Measurements from ENCODE around the gene CST7. TPM values are rescaled to one million over a fixed set of nuclear protein-coding genes. Genes with fewer than 3 reads are reported as not detected.

CST7 gene
- total RNA-seq, 1 experiment from 2014 or later: not detected

GRCh38 chr20:24909861-24910260 lies 39.2 kb upstream of the CST7 start:
- peaks cover 23 to 29% of the 10 kb centered on the region in 2 experiments for H3K9me3 Mint-ChIP-seq
- peaks cover 2% of the 10 kb centered on the region for H3K27me3 Mint-ChIP-seq (ENCODE audit: low read depth)
- H3K14ac ChIP-seq (ENCODE audit: insufficient read depth, low read length): no peak overlapping the region
- H3K27ac Mint-ChIP-seq: no peak overlapping the region
- H3K36me3 Mint-ChIP-seq (ENCODE audit: insufficient read depth in 1 of 3, low read depth in 3 of 3): peaks cover 3 to 5% (median 4%) of the 10 kb centered on the region in 3 experiments; a peak in 3 of 7 replicates
- H3K9ac ChIP-seq (ENCODE audit: extremely low read depth, insufficient read length, low read length): no peak overlapping the region
- H3K23me2 ChIP-seq (ENCODE audit: insufficient read length, low read depth, low read length, poor library complexity, severe bottlenecking): no peaks in the 10 kb centered on the region
- no CpG with 5 or more reads among the region's 4 CpGs for WGBS (ENCODE audit: extremely low coverage, insufficient read length, low lambda C conversion rate)
- no peak overlapping the region for H2BK20ac ChIP-seq (ENCODE audit: low read depth, low read length, poor library complexity, severe bottlenecking)
- no peak overlapping the region for H2BK120ac ChIP-seq (ENCODE audit: low read depth, low read length, poor library complexity, severe bottlenecking)
- no peaks in the 10 kb centered on the region for H3K27me3 ChIP-seq (ENCODE audit: insufficient read depth, low read length)
- no peaks in the 10 kb centered on the region for H3K79me1 ChIP-seq (ENCODE audit: insufficient read depth, low read depth, low read length, poor library complexity, severe bottlenecking)
- no peak for DNase-seq
- H3T11ph ChIP-seq (ENCODE audit: low read length): no peak overlapping the region
- no peak for TF ChIP-seq CTCF (conservative IDR thresholded peaks at IDR 0.05)
- no peak overlapping the region for H4K8ac ChIP-seq (replicated peaks; ENCODE audit: insufficient read length, low read depth, low read length)
- no peak overlapping the region for H3K4me2 ChIP-seq (ENCODE audit: insufficient read depth, insufficient read length, low read length)
- H4K5ac ChIP-seq (ENCODE audit: insufficient read length, low read depth, low read length): no peak overlapping the region
- no peak overlapping the region for H3K56ac ChIP-seq (ENCODE audit: insufficient read length, low read depth, low read length)
- no peak overlapping the region for H2AK5ac ChIP-seq (ENCODE audit: insufficient read length, low read length)
- H3K4me3 Mint-ChIP-seq: no peak overlapping the region
- H2BK5ac ChIP-seq (ENCODE audit: insufficient read length, low read length): no peak overlapping the region
- no peaks in the 10 kb centered on the region for H4K20me1 ChIP-seq (ENCODE audit: control insufficient read depth, insufficient read depth, insufficient read length)
- no peak overlapping the region for H3K23ac ChIP-seq (ENCODE audit: insufficient read length, low read depth, low read length)
- no peak overlapping the region for H2BK15ac ChIP-seq (ENCODE audit: low read depth, low read length)
- no peak overlapping the region for H2BK12ac ChIP-seq (ENCODE audit: insufficient read length, low read depth, low read length)
- 0 out of 2 replicates have a peak, but pooled peaks cover 6% of the 10 kb centered on the region for H3K4me1 ChIP-seq (ENCODE audit: insufficient read depth, low read length)
- H3K4ac ChIP-seq (ENCODE audit: low read depth, low read length): no peak overlapping the region
- no peak overlapping the region for H2AFZ ChIP-seq (ENCODE audit: low read length)
- no peaks in the 10 kb centered on the region for H3K79me2 ChIP-seq (ENCODE audit: insufficient read depth, low read length)
- no peak overlapping the region for H3K18ac ChIP-seq (ENCODE audit: insufficient read length, low read depth, low read length)
- no peak overlapping the region for H4K91ac ChIP-seq (ENCODE audit: insufficient read length, low read depth, low read length)
- peaks cover 15 to 16% of the 10 kb centered on the region in 2 experiments for H3K4me1 Mint-ChIP-seq
- H3K9me3 ChIP-seq (ENCODE audit: control insufficient read depth, low read depth, low read length): peaks cover 13% of the 10 kb centered on the region
- no peak overlapping the region for H3K27ac ChIP-seq (ENCODE audit: insufficient read length, low read depth, low read length)
